Gastrocnemius medialis (tissue), 4 donors: ENCODE results near the gene THRB.

Experiments used
- POLR2A ChIP-seq, 2 donors: fragments of 450-650 bp; IDR thresholded peaks; one replicate each; pipeline ENCODE4 v1.6.1; 2017; ENCODE audit warnings: antibody characterized with exemption in 2 of 2, mild to moderate bottlenecking in 2 of 2, moderate library complexity in 2 of 2
- TF ChIP-seq, protein P1 (sequence below), 5 experiments: fragments of 450-650 bp in 3 of 5; fragments of 200-600 bp in 2 of 5; sonication (generic) in 2 of 5; IDR thresholded peaks in 4 of 5; conservative IDR thresholded peaks in 1 of 5; 1 replicate in 4 of 5; 2 replicates in 1 of 5; pipeline ENCODE4 v1.5.1; 2016 to 2019; ENCODE audit warnings: antibody characterized with exemption in 5 of 5, mild to moderate bottlenecking in 3 of 5, moderate library complexity in 3 of 5

DNA sequence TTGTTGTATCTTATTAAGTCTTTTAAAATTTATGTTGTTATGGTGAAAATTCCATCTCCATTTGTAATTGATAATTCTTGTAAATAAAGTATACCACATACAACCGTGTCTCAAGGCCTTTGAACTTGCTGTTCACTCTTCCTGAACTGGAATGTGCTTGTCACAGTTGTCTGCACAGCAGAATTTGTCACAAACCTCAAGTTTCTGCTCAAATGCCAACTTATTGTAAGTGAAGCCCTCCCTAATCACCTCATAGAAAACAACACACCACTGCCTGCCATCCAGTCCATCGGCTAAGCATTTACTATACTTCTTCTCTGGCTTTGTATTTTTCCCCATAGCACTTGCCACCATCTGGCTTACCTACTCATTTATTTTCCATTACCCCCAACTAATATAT is 192.3 kb downstream of the THRB start:
- TF ChIP-seq POLR2A (IDR thresholded peaks at IDR 0.05), result no peak
- TF ChIP-seq, protein P1, sequence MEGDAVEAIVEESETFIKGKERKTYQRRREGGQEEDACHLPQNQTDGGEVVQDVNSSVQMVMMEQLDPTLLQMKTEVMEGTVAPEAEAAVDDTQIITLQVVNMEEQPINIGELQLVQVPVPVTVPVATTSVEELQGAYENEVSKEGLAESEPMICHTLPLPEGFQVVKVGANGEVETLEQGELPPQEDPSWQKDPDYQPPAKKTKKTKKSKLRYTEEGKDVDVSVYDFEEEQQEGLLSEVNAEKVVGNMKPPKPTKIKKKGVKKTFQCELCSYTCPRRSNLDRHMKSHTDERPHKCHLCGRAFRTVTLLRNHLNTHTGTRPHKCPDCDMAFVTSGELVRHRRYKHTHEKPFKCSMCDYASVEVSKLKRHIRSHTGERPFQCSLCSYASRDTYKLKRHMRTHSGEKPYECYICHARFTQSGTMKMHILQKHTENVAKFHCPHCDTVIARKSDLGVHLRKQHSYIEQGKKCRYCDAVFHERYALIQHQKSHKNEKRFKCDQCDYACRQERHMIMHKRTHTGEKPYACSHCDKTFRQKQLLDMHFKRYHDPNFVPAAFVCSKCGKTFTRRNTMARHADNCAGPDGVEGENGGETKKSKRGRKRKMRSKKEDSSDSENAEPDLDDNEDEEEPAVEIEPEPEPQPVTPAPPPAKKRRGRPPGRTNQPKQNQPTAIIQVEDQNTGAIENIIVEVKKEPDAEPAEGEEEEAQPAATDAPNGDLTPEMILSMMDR (IDR thresholded peaks at IDR 0.05 in 4 of 5, conservative IDR thresholded peaks at IDR 0.05 in 1 of 5), result no peak
